Fibroblast of lung (primary cell): Measurements from ENCODE around the gene TADA2A.

Source experiments
- CTCF ChIP-seq, 2 donors: IDR thresholded peaks in 1 of 2; conservative IDR thresholded peaks in 1 of 2; 1 replicate in 1 of 2; 2 replicates in 1 of 2; pipeline ENCODE4 v1.5.1; 2011 to 2012; ENCODE audit warnings: low read length in 2 of 2, control low read depth in 1 of 2, inconsistent platforms in 1 of 2, low read depth in 1 of 2, mild to moderate bottlenecking in 1 of 2
- EZH2 ChIP-seq: IDR thresholded peaks from 2 replicates; pipeline ENCODE4 v1.5.1; 2012; ENCODE audit warnings: low read length, control low read depth, mild to moderate bottlenecking; ENCODE audit errors: missing control alignments

GRCh38 chr17:37385474-37385990, 21.2 kb upstream of the TADA2A start:
- TF ChIP-seq CTCF (conservative IDR thresholded peaks at IDR 0.05 in 1 of 2, IDR thresholded peaks at IDR 0.05 in 1 of 2; ENCODE audit: low read depth in 1 of 2, low read length in 2 of 2) (no peak), EZH2 (no peak)
